ENCODE results near the gene BCO1. TPM values are rescaled to one million over a fixed set of nuclear protein-coding genes. Genes with fewer than 3 reads are reported as not detected.

BCO1 gene
- total RNA-seq, 2 donors from 2014 or later, result not detected

DNA sequence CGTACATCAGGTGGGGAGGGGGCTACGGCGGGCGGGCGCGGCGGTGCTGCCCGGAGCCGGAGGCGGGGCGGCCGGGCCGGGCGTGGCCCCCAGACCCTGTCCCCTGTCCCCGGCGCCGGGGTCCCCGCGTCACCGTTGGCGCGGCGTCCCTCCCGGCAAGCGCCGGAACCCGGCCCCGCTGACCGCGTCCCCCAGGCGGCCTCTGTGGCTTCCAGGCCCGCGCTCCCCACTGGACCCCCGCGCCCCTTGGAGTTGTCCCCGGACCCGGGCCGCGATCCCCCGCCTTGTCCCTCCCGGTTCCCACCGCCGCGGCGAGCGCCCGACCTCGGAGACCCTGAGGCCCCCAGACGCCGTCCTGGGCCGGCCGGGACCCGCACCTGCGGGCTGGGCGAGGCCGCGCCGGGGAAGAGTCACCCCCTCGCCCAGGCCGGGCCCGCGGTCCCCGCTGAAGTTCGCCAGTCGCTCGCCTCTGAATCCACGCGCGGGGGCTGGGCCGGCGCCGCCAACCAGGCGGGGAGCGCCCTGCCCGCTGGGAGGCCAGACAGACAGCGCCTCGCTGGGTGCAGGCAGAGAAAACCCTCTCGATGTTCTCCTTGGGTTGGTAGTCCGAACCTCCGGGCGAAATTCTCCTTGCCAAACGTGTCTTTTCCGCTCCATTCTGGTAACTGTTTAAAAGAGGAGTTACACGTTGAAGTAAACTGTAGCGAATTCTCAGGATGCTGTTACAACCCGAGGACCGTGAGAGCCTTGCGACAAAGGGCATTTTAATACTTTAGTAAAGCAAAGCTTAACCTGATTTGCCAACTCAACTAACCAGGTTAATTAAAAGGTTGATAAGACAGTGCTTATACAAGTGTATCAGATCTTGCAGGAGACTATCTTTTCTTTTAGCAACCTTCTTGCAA lies 77.0 kb downstream of the BCO1 start:
- peak overlapping the region; percentile 79 to 97 for H3K4me3 ChIP-seq
- TF ChIP-seq, protein P1, sequence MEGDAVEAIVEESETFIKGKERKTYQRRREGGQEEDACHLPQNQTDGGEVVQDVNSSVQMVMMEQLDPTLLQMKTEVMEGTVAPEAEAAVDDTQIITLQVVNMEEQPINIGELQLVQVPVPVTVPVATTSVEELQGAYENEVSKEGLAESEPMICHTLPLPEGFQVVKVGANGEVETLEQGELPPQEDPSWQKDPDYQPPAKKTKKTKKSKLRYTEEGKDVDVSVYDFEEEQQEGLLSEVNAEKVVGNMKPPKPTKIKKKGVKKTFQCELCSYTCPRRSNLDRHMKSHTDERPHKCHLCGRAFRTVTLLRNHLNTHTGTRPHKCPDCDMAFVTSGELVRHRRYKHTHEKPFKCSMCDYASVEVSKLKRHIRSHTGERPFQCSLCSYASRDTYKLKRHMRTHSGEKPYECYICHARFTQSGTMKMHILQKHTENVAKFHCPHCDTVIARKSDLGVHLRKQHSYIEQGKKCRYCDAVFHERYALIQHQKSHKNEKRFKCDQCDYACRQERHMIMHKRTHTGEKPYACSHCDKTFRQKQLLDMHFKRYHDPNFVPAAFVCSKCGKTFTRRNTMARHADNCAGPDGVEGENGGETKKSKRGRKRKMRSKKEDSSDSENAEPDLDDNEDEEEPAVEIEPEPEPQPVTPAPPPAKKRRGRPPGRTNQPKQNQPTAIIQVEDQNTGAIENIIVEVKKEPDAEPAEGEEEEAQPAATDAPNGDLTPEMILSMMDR (IDR thresholded peaks at IDR 0.05), result no peak
- peaks cover 0 to 41% of the 10 kb centered on the region in 2 donors for H3K4me1 ChIP-seq
- no peaks in the 10 kb centered on the region for H3K9me3 ChIP-seq
- peak; percentile 59 for DNase-seq (ENCODE audit: low spot score)
- peak overlapping the region; percentile 87 to 91 for H3K27ac ChIP-seq
- H3K27me3 ChIP-seq, result no peaks in the 10 kb centered on the region
- no peaks in the 10 kb centered on the region for H3K36me3 ChIP-seq

DNA sequence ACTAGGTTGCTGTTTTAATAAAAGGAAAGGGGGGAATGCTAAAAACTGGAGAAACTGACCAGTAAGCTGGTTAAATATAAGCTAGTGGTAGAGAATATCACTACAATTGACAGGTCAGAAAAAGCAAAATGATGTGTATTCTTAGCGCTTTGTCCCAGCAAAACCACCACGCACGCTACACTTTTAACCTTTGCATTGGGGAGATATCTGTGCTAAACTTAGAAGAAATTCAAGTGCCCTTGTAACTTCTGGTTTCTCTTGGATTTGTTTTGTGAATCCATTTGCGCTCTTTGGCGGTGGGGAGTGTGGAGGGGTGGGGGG lies 77.6 kb downstream of the BCO1 start:
- H3K4me3 ChIP-seq, result peak overlapping the region; percentile 79 to 97
- peak overlapping the region; percentile 87 to 91 for H3K27ac ChIP-seq
- DNase-seq (ENCODE audit: low spot score), result no peak
- H3K27me3 ChIP-seq, result no peaks in the 10 kb centered on the region
- no peaks in the 10 kb centered on the region for H3K36me3 ChIP-seq
- TF ChIP-seq, protein P1 (IDR thresholded peaks at IDR 0.05), result no peak
- no peaks in the 10 kb centered on the region for H3K9me3 ChIP-seq
- peaks cover 0 to 44% of the 10 kb centered on the region in 2 donors for H3K4me1 ChIP-seq

DNA sequence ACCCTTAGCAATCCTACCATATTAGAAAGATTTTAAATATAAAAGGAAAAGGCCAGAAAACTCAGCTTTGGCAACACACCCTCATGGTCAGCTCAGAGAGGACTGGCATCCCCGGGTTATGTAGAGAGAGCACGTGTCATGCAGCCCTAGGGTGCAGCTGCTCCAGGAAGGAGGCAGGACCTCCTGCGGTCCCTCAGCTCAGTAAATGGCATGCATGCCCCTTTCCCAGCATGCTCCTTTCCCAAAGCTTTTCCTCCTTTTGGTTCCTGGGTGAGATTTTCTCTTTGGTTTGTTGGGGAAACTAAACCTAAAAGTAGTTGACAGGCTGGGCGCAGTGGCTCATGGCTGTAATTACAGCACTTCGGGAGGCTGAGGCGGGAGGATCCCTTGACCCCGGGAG lies 80.2 kb downstream of the BCO1 start:
- H3K4me1 ChIP-seq, result peaks cover 0 to 33% of the 10 kb centered on the region in 2 donors
- no peaks in the 10 kb centered on the region for H3K9me3 ChIP-seq
- H3K4me3 ChIP-seq, result no peak overlapping the region
- no peaks in the 10 kb centered on the region for H3K27me3 ChIP-seq
- H3K27ac ChIP-seq, result peak overlapping the region in 1 of 2 donors; percentile 60
- no peaks in the 10 kb centered on the region for H3K36me3 ChIP-seq
- no peak for DNase-seq (ENCODE audit: low spot score)
- TF ChIP-seq, protein P1 (IDR thresholded peaks at IDR 0.05), result no peak

DNA sequence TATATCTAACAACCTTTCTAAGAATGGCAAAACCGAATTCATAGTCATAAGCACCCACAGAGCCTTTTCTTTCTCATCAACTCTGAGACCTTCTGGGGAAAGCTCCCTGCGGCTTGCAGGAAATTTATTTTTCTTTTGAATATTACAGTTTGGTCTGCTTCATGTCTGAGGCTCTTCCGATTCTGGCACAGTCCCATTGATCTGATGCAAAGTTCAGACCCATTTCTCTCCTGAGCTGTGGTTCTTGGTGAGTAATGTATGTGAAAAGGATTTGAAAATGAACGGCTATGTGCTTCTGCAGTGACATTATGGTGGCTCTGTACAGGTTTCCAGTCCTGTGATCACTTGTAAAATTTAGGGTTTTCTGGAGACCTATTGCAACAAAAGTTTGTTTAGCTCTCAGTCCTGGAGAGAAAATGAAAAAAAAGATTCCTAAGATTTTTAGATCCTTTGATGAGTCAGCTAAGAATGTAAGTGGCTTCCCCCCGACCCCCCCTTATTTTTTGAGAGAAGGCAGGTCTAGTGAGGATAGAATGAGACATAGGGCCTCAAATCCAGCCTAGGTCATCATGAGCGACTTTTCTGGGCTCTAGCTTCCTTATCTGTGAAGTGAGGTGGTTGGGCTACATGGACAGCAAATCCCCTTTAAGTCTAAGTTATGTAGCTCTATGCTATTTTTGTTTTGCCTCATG lies 80.9 kb downstream of the BCO1 start:
- Histone ChIP-seq H3K4me3 (no peak overlapping the region), H3K27me3 (no peaks in the 10 kb centered on the region), H3K9me3 (no peaks in the 10 kb centered on the region), H3K4me1 (peaks cover 0 to 27% of the 10 kb centered on the region in 2 donors), H3K27ac (peak overlapping the region; percentile 17 to 60), H3K36me3 (no peaks in the 10 kb centered on the region)
- TF ChIP-seq, protein P1 (IDR thresholded peaks at IDR 0.05), result no peak
- no peak for DNase-seq (ENCODE audit: low spot score)

DNA sequence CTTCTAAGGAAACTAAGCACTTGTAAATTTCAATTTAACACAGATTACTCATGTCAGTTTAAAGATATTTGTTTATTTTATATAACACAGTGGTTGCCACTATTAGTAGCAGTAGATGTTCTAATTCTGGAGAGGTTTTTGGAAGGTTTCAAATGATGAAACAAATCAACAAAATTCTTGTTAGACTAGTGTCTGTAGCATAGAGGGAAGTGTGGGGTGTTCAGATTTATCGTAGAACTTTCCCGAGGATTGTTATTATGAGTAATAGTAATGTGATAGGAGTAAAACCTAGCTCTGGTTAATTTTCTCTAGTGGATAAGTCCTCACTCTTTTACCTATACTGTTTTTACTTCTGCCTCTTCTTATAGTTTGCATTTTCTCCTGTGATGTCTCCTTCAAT lies 82.5 kb downstream of the BCO1 start:
- TF ChIP-seq, protein P1 (IDR thresholded peaks at IDR 0.05), result no peak
- Histone ChIP-seq H3K4me3 (no peak overlapping the region), H3K4me1 (peaks cover 0 to 24% of the 10 kb centered on the region in 2 donors), H3K9me3 (no peaks in the 10 kb centered on the region), H3K27ac (peak overlapping the region; percentile 17 to 60), H3K36me3 (no peaks in the 10 kb centered on the region), H3K27me3 (no peaks in the 10 kb centered on the region)
- DNase-seq (ENCODE audit: low spot score), result no peak
